IgD-negative memory B cell (primary cell): ENCODE data around the gene CYP4F12. TPM values are rescaled to one million over a fixed set of nuclear protein-coding genes. Genes with fewer than 3 reads are reported as not detected.
"Not testable (repeated sequence)": the region's sequence is repeated elsewhere in the genome, so short reads cannot be mapped to it uniquely, and the experiment has no call there.

Source experiments
- H3K27ac Mint-ChIP-seq, 3 donors: one replicate each; pipeline ENCODE4 v1.8.0; 2020 to 2022; ENCODE audit warnings: mild to moderate bottlenecking in 3 of 3, mixed read lengths in 3 of 3, moderate library complexity in 1 of 3
- H3K27me3 Mint-ChIP-seq: one replicate; pipeline ENCODE4 v1.8.0; 2021; ENCODE audit warnings: mixed read lengths
- H3K36me3 Mint-ChIP-seq: one replicate; pipeline ENCODE4 v1.8.0; 2020; ENCODE audit warnings: mild to moderate bottlenecking, mixed read lengths
- H3K4me1 Mint-ChIP-seq, 3 donors: one replicate each; pipeline ENCODE4 v1.8.0; 2020 to 2022; ENCODE audit warnings: mixed read lengths in 3 of 3, mild to moderate bottlenecking in 1 of 3
- H3K4me3 Mint-ChIP-seq, 4 donors: one replicate each; pipeline ENCODE4 v1.8.0; 2020 to 2022; ENCODE audit warnings: mild to moderate bottlenecking in 4 of 4, mixed read lengths in 4 of 4, moderate library complexity in 3 of 4
- H3K9me3 Mint-ChIP-seq, 3 donors: one replicate each; pipeline ENCODE4 v1.8.0; 2020 to 2021; ENCODE audit warnings: mixed read lengths in 3 of 3, mild to moderate bottlenecking in 1 of 3
- polyA plus RNA-seq: library from polyadenylated mRNA; unstranded; fragments of 300-500 nt; fragmentation: Illumina TruSeq; gene quantifications from one replicate; pipeline ENCODE4 v1.2.3, GENCODE V29; 2021

Gene CYP4F12
- polyA plus RNA-seq, 1 donor from 2014 or later: not detected

DNA sequence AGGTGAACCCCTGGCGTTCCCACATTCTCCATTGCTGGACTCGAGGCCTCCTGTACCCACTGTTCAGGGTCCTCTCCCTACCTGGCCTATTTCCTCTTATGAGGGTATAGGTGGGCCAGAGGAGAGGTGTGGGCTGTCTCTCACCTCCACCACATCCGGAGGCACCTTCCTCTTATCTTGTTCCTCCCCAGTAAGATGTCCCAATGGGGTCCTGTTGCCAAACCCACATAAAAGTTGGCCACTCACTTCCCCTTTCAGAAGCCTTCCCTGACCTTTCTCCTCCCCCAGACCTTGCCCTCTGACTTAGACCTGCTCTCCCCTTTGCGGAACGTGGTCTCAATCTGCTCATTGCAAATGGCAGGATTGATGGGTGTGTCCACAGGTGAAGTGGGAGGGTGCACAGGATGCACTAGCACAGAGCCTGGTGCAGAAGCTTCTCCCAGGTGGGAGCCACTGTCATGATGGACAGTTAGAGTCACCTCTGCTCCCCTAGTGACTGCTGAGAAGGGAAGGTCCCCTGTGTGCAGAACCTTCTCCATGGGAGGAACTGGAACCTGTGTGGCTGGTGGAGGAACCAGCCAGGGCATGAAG, 30.9 kb upstream of the CYP4F12 start:
- H3K4me1 Mint-ChIP-seq: peaks cover 5 to 8% (median 6%) of the 10 kb centered on the region in 3 donors
- H3K27ac Mint-ChIP-seq: no peak overlapping the region
- H3K27me3 Mint-ChIP-seq: peaks cover 10% of the 10 kb centered on the region
- peak overlapping the region in 2 of 4 donors; percentile 35 to 55 for H3K4me3 Mint-ChIP-seq
- no peaks in the 10 kb centered on the region for H3K36me3 Mint-ChIP-seq
- peaks cover 0 to 3% (median 2%) of the 10 kb centered on the region in 3 donors for H3K9me3 Mint-ChIP-seq

DNA sequence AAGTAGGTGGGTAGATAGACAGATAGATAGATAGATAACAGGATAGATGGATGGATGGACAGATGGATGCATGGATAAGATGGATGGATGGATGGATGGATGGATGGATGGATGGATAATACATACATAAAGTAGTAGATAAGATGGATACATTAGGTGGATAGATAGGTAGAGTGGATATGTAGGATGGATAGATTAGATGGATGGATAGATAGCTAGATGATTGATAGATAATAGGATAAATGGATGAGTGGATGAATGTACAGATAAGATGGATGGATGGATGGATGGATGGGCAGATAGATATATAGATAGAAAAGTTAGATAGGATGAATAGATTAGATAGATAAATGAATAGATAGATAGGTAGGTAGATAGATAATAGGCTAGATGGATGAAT, 30.1 kb upstream of the CYP4F12 start:
- H3K27me3 Mint-ChIP-seq: peaks cover 11% of the 10 kb centered on the region

DNA sequence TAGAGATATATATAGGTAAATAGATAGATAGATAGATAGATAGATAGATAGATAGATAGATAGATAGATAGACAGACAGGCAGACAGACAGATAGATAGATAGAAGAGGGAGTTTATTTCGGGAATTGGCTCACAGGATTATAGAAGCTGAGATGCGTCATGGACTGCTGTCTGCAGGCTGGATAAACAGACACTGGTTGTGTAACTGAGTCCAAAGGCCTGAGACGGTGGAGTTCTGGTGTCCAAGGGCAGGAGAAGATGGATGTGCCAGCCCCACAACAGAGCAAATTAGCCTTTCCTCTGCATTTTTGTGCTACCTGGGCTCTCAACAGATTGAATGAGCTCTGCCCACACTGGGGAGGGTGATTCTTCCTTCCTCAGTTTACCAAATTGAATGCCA, 29.5 kb upstream of the CYP4F12 start:
- H3K36me3 Mint-ChIP-seq: no peaks in the 10 kb centered on the region
- no peak overlapping the region for H3K27ac Mint-ChIP-seq
- peaks cover 2 to 3% (median 3%) of the 10 kb centered on the region in 3 donors for H3K9me3 Mint-ChIP-seq
- no peak overlapping the region for H3K4me3 Mint-ChIP-seq
- peaks cover 11% of the 10 kb centered on the region for H3K27me3 Mint-ChIP-seq
- H3K4me1 Mint-ChIP-seq: peaks cover 5 to 8% (median 6%) of the 10 kb centered on the region in 3 donors

More for the DNA sequence above, 30.1 kb upstream of the CYP4F12 start:
- Mint-ChIP-seq H3K4me3 (peak overlapping the region in 1 of 4 donors; percentile 34), H3K36me3 (no peaks in the 10 kb centered on the region), H3K27ac (no peak overlapping the region), H3K4me1 (peaks cover 5 to 8% (median 6%) of the 10 kb centered on the region in 3 donors), H3K9me3 (peaks cover 1 to 3% (median 2%) of the 10 kb centered on the region in 3 donors)

DNA sequence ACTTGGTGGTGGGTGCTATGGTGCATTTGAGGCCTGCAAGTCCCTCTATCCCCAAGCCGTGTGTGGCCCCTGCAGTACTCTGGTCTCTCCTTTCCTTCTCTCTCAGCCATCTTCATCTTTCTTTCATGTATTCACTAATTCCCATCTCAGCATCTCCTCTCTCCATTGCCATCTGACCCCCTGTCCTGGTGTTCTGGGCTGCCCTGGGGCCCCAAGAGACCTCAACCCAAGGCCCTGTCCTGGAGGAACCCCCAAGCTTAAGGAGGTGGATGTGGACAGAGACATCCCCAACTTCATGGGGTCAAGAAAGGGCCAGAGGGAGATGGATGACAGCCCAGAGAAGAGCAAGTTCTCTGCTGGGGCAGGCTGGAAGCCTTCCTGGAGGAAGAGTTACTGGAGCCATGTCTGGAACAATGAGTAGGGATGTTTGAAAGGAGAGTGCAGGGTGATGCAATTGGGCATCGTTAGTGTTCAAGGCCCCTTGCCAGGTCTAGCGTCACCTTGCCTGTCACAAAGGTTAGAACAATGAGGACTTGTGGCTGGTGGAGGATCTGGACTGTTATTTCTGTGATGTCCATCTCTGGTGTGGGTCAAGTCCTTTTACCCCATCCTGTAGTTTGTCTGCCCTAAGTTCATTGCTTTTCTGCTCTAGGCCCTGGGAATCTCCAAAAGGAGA, 28.7 kb upstream of the CYP4F12 start:
- H3K27me3 Mint-ChIP-seq: peaks cover 10% of the 10 kb centered on the region

DNA sequence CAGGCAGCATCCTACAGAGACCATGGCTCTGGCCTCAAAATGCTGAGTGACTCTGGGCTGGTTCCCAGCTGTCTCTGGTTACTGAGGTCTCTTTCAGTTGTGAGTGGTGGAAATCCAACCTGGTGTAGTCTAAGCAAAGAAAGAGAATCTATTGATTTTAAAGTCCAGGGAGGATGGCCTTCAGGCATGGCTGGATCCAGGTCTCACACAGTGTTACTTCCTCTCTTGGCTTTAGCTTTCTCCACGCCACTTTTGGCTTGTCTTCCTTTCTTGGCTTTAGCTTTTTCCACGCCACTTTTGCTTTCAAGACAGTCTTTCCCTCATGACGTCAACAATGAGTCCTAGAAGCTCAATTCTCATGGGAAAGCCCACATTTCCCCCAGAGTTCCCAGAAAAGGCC, 28.1 kb upstream of the CYP4F12 start:
- Mint-ChIP-seq H3K36me3 (no peaks in the 10 kb centered on the region), H3K4me1 (peaks cover 5 to 8% (median 6%) of the 10 kb centered on the region in 3 donors), H3K27ac (no peak overlapping the region), H3K27me3 (peaks cover 7% of the 10 kb centered on the region), H3K4me3 (no peak overlapping the region), H3K9me3 (peaks cover 3 to 4% (median 3%) of the 10 kb centered on the region in 3 donors)

More for the DNA sequence above, 28.7 kb upstream of the CYP4F12 start:
- Mint-ChIP-seq H3K9me3 (peaks cover 2 to 3% (median 3%) of the 10 kb centered on the region in 3 donors), H3K4me1 (peaks cover 5 to 8% (median 6%) of the 10 kb centered on the region in 3 donors), H3K27ac (no peak overlapping the region), H3K36me3 (no peaks in the 10 kb centered on the region), H3K4me3 (no peak overlapping the region)

DNA sequence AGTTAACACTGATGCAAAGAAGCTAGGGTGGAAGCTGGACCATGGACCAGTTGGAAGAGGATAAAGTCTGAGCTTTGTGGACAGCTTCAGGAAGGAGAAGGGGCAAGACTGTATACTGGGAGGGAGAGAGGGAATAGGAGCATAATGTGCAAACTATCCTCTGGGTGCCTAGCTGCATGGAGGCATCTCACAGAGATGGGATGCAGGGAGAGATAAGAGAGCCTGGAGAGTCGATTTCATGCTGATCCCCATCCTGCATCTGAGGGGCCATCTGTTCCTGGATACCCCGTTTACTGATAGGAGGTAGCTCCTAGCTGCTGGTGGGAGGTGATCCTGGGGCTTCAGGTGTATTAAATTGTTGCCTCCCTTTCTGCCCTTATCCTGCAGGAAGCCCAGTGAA, 23.4 kb upstream of the CYP4F12 start:
- H3K27me3 Mint-ChIP-seq: peaks cover 14% of the 10 kb centered on the region
- H3K4me3 Mint-ChIP-seq: no peak overlapping the region
- H3K9me3 Mint-ChIP-seq: peaks cover 3 to 5% (median 4%) of the 10 kb centered on the region in 3 donors
- H3K27ac Mint-ChIP-seq: no peak overlapping the region
- no peaks in the 10 kb centered on the region for H3K36me3 Mint-ChIP-seq
- H3K4me1 Mint-ChIP-seq: no peaks in the 10 kb centered on the region

DNA sequence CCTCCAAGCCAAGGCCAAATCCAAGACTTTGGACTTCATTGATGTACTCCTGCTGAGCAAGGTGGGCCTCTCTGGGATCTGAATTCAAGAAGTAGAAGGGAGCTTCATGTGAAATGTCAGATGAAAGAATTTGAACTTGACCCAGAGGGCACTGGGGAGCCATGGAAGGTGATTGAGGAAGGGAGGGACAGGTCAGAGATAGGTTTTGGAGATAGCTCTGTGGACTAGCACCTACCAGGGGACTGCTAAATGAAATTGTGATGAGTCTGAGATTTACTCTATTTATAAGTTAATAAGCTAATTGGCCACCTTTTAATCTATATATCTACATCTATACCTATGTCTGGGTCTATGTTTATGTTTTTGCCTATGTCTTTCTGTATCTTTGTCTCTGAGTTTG, 22.8 kb upstream of the CYP4F12 start:
- not testable (repeated sequence) for H3K36me3 Mint-ChIP-seq, H3K9me3 Mint-ChIP-seq, H3K27ac Mint-ChIP-seq, H3K4me3 Mint-ChIP-seq, H3K4me1 Mint-ChIP-seq
- peaks cover 17% of the 10 kb centered on the region for H3K27me3 Mint-ChIP-seq

DNA sequence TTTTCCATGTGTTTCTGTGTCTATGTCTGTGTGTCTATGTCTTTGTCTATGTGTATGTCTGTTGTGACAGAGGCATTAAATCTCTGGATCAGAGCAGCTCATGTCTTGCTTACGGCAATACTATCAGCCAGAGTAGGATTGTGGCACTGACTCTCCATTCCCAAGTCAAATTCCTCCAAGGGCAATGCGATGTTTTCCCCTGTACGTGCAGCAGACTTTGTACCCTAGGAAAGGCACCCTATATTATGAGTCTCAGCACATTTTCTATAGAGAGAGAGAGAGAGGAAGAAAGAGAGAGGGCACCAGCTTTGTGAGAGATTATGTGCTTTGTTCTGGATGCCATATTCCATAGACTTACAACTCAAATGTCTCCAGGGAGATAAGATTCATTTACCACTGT, 21.1 kb upstream of the CYP4F12 start:
- Mint-ChIP-seq H3K4me1 (no peaks in the 10 kb centered on the region), H3K27me3 (peaks cover 14% of the 10 kb centered on the region), H3K9me3 (peaks cover 2 to 3% (median 2%) of the 10 kb centered on the region in 3 donors), H3K27ac (no peak overlapping the region), H3K36me3 (no peaks in the 10 kb centered on the region), H3K4me3 (no peak overlapping the region)

DNA sequence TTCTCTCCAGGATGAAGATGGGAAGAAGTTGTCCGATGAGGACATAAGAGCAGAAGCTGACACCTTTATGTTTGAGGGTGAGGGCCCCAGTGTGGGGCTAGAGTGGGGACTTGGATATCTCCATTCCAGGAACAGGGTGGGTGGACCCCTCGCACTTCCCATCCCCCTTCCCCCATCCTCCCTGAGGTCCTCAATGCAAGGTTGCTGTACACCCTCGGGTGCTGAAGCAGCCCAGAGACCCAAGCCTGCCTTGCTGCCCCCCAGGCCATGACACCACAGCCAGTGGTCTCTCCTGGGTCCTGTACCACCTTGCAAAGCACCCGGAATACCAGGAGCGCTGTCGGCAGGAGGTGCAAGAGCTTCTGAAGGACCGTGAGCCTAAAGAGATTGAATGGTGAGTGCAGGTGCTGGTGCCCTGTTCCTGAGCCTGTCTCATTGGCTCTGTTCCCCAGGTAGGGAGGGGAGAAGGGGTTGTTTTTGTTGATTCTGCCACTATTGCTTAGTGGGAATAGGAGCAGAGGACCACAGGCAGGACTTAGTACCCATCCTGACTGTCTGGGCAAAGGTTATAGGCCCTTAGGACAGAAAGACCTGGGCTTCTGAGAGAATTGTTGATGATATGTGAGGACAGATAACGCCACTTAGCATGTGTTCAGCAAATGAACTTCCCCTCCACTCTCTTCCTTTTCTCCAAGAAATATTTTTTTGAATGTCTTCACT, 20.2 kb upstream of the CYP4F12 start:
- Mint-ChIP-seq H3K9me3 (peaks cover 2 to 3% (median 2%) of the 10 kb centered on the region in 3 donors), H3K4me1 (no peaks in the 10 kb centered on the region), H3K27ac (no peak overlapping the region), H3K27me3 (peaks cover 12% of the 10 kb centered on the region), H3K36me3 (no peaks in the 10 kb centered on the region), H3K4me3 (no peak overlapping the region)

DNA sequence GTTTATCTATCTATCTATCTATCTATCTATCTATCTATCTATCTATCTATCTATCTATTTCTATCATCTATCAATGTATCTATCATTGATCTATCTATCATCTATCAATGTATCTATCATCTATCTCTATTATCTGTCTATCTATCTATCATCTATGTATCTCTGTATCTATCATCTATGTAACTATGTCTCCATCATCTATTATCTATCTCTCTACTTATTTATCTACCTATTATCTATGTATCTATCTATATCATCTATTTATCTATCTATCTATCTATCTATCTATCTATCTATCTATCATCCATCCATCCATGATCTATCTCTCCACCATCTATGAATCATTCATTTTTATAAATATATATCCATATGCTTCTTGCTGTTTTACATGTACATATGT, 16.4 kb upstream of the CYP4F12 start:
- no peak overlapping the region for H3K27ac Mint-ChIP-seq
- H3K4me1 Mint-ChIP-seq: no peaks in the 10 kb centered on the region
- H3K27me3 Mint-ChIP-seq: peaks cover 15% of the 10 kb centered on the region
- peaks cover 0 to 4% (median 0%) of the 10 kb centered on the region in 3 donors for H3K9me3 Mint-ChIP-seq
- no peak overlapping the region for H3K4me3 Mint-ChIP-seq
- H3K36me3 Mint-ChIP-seq: no peaks in the 10 kb centered on the region

DNA sequence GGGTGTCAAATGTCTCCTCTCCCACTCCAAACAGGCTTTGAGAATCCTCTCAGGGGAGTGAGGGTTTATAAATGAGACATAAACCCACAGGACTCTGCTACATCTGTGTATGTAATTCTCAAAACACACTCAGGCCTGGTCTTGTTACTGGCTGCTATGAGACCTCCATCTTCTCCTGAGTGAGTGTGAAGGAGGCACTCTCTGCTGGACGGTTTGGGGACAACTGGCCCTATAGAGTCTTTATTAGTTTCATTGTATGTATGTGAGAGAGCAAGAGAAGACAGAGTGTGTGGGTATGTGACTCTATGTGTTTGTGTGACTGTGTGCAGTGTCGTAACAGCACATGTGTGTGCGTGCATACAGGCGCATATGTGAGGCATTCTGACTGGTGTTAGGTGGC, 9.6 kb upstream of the CYP4F12 start:
- H3K36me3 Mint-ChIP-seq: no peaks in the 10 kb centered on the region
- no peaks in the 10 kb centered on the region for H3K4me1 Mint-ChIP-seq
- peaks cover 3% of the 10 kb centered on the region for H3K27me3 Mint-ChIP-seq
- no peak overlapping the region for H3K4me3 Mint-ChIP-seq
- H3K9me3 Mint-ChIP-seq: peaks cover 1 to 4% (median 3%) of the 10 kb centered on the region in 3 donors
- no peak overlapping the region for H3K27ac Mint-ChIP-seq

DNA sequence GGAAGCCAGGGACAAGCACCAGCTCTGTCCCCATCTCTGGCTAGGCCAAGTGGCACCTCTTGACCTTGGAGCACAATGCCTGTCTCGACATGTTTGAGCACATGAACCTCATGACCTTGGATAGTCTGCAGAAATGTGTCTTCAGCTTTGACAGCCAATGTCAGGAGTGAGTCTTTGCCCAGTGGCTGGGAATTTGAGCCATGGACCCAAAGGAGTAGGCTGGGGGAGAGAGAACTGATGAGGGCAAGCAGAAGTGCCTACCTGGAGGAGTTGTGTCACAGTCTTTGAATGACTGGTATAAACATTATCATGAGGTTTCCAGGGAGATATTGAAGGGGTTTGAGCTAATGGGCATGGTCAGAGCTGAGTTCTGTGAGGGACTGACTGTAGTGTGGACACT, 6.7 kb upstream of the CYP4F12 start:
- H3K36me3 Mint-ChIP-seq: no peaks in the 10 kb centered on the region
- H3K27me3 Mint-ChIP-seq: peaks cover 4% of the 10 kb centered on the region
- peaks cover 0 to 3% (median 1%) of the 10 kb centered on the region in 3 donors for H3K9me3 Mint-ChIP-seq
- no peak overlapping the region for H3K4me3 Mint-ChIP-seq
- no peaks in the 10 kb centered on the region for H3K4me1 Mint-ChIP-seq
- H3K27ac Mint-ChIP-seq: no peak overlapping the region

DNA sequence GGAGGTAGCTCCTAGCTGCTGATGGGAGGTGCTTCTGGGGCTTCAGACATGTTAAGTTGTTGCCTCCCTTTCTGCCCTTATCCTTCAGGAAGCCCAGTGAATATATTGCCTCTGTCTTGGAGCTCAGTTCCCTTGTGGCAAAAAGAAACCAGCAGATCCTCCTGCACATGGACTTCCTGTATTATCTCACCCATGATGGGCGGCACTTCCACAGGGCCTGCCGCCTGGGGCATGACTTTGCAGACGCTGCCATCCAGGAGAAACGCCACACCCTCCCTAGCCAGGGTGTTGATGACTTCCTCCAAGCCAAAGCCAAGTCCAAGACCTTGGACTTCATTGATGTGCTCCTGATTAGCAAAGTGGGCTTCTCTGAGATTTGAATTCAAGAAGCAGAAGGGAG, 6.0 kb upstream of the CYP4F12 start:
- H3K9me3 Mint-ChIP-seq: peaks cover 0 to 3% (median 1%) of the 10 kb centered on the region in 3 donors

DNA sequence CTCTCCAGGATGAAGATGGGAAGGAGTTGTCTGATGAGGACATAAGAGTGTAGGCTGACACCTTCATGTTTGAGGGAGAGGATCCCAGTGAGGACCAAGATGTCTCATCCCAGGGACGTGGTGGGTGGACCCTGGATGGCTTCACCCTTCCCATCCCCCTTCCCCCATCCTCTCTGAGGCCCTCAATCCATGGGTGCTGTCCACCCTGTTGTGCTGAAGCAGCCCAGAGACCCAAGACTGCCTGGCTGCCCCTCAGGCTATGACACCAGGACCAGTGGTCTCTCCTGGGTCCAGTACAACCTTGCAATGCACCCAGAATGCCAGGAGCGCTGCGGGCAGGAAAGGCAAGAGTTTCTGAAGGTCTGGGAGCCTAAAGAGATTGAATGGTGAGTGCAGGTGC, 3.4 kb upstream of the CYP4F12 start:
- peaks cover 0 to 1% (median 0%) of the 10 kb centered on the region in 3 donors for H3K9me3 Mint-ChIP-seq
- H3K27ac Mint-ChIP-seq: no peak overlapping the region
- H3K4me3 Mint-ChIP-seq: no peak overlapping the region
- no peaks in the 10 kb centered on the region for H3K36me3 Mint-ChIP-seq
- no peaks in the 10 kb centered on the region for H3K4me1 Mint-ChIP-seq
- peaks cover 4% of the 10 kb centered on the region for H3K27me3 Mint-ChIP-seq

More for the DNA sequence above, 6.0 kb upstream of the CYP4F12 start:
- Mint-ChIP-seq H3K4me1 (no peaks in the 10 kb centered on the region), H3K27ac (no peak overlapping the region), H3K4me3 (no peak overlapping the region), H3K36me3 (no peaks in the 10 kb centered on the region), H3K27me3 (peaks cover 4% of the 10 kb centered on the region)

DNA sequence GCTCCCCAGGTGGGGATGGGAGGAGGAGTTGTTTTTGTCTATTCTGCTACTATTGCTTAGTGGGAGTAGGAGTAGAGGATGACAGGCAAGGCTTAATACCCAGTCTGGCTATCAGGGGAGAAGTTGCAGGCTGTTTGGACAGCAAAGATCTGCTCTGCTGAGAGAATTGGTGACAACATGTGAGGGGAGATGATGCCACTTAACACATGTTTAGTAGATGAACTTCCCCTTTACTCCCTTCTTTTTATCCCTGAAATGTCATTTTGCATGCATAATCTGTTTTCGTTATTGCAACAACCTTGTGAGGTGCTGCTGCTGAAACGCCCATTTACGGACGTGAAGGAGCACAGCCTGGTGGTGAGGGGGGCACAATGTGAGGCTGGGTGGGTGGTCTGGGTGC, 3.0 kb upstream of the CYP4F12 start:
- H3K4me3 Mint-ChIP-seq: no peak overlapping the region
- H3K27me3 Mint-ChIP-seq: peaks cover 4% of the 10 kb centered on the region
- no peak overlapping the region for H3K27ac Mint-ChIP-seq
- H3K36me3 Mint-ChIP-seq: no peaks in the 10 kb centered on the region
- peaks cover 0 to 1% (median 0%) of the 10 kb centered on the region in 3 donors for H3K9me3 Mint-ChIP-seq
- no peaks in the 10 kb centered on the region for H3K4me1 Mint-ChIP-seq
